MM.1S (cell line): ENCODE measurements around the gene LTBP1.

Source experiments
- DNase-seq: peaks from one replicate; pipeline ENCODE4 v3.0.0-alpha.2; 2015
- H2AFZ ChIP-seq: fragments of 300-600 bp; sonication (generic); 2 replicates; pipeline ENCODE4 v1.6.0; 2016; ENCODE audit warnings: antibody characterized with exemption, low read length
- H3F3A ChIP-seq: fragments of 300-600 bp; sonication (generic); 2 replicates; pipeline ENCODE4 v1.6.1; 2016; ENCODE audit warnings: mild to moderate bottlenecking, antibody characterized with exemption, low read length, moderate library complexity, mixed read lengths; ENCODE audit not compliant: insufficient read depth
- H3K27ac ChIP-seq: fragments of 300-600 bp; sonication (generic); 2 replicates; pipeline ENCODE4 v1.5.1; 2016; ENCODE audit warnings: mild to moderate bottlenecking, low read length
- H3K27me3 ChIP-seq: fragments of 300-600 bp; sonication (generic); replicated peaks from 2 replicates; pipeline ENCODE4 v1.6.0; 2016; ENCODE audit warnings: low read length; ENCODE audit not compliant: insufficient read depth
- H3K36me3 ChIP-seq: fragments of 300-600 bp; sonication (generic); replicated peaks from 2 replicates; pipeline ENCODE4 v1.6.1; 2016; ENCODE audit warnings: mild to moderate bottlenecking, low read length, mixed read lengths; ENCODE audit not compliant: insufficient read depth
- H3K4me1 ChIP-seq: fragments of 300-600 bp; sonication (generic); 2 replicates; pipeline ENCODE4 v1.6.1; 2016; ENCODE audit warnings: low read length, mixed read lengths
- H3K4me2 ChIP-seq: fragments of 300-600 bp; sonication (generic); 2 replicates; pipeline ENCODE4 v1.6.0; 2016; ENCODE audit warnings: low read depth, low read length
- H3K4me3 ChIP-seq: fragments of 300-600 bp; sonication (generic); 2 replicates; pipeline ENCODE4 v1.5.1; 2016; ENCODE audit warnings: low read length, mixed read lengths
- H3K79me2 ChIP-seq: fragments of 300-600 bp; sonication (generic); 2 replicates; pipeline ENCODE4 v1.6.1; 2016; ENCODE audit warnings: mixed run types, low read length, mixed read lengths
- H3K9ac ChIP-seq: fragments of 300-600 bp; sonication (generic); 2 replicates; pipeline ENCODE4 v1.6.1; 2016; ENCODE audit warnings: low read length, mixed read lengths
- H3K9me2 ChIP-seq: fragments of 300-600 bp; sonication (generic); replicated peaks from 2 replicates; pipeline ENCODE4 v1.6.1; 2016; ENCODE audit warnings: mild to moderate bottlenecking, low read length, mixed read lengths; ENCODE audit not compliant: insufficient read depth
- H3K9me3 ChIP-seq: fragments of 300-600 bp; sonication (generic); replicated peaks from 2 replicates; pipeline ENCODE4 v1.6.1; 2016; ENCODE audit warnings: mild to moderate bottlenecking, low read length, mixed read lengths; ENCODE audit not compliant: insufficient read depth
- H4K20me1 ChIP-seq: fragments of 300-600 bp; sonication (generic); 2 replicates; pipeline ENCODE4 v1.6.1; 2016; ENCODE audit warnings: mild to moderate bottlenecking, low read length, moderate library complexity, mixed read lengths; ENCODE audit not compliant: insufficient read depth
- CTCF ChIP-seq: fragments of 300-600 bp; sonication (generic); IDR thresholded peaks from 2 replicates; pipeline ENCODE4 v1.5.1; 2016; ENCODE audit warnings: antibody characterized with exemption, low read length, mixed read lengths
- EZH2 ChIP-seq: fragments of 300-600 bp; sonication (generic); optimal IDR thresholded peaks from 2 replicates; pipeline ENCODE3; 2017; ENCODE audit warnings: low read depth, mild to moderate bottlenecking, antibody characterized with exemption, low read length, mixed read lengths
- EZH2phosphoT487 ChIP-seq: fragments of 300-600 bp; sonication (generic); IDR thresholded peaks from 2 replicates; pipeline ENCODE4 v1.6.1; 2018; ENCODE audit warnings: antibody characterized with exemption, low read length

The LTBP1 gene

GRCh38 chr2:32933756-32934095 lies 13.0 kb upstream of the LTBP1 start:
- Histone ChIP-seq H3K4me2 (no peak overlapping the region), H2AFZ (no peak overlapping the region), H3F3A (no peaks in the 10 kb centered on the region; the same call in 1 of the 2 replicates), H3K27ac (no peak overlapping the region), H3K79me2 (no peaks in the 10 kb centered on the region), H4K20me1 (no peaks in the 10 kb centered on the region), H3K9me3 (no peaks in the 10 kb centered on the region), H3K9ac (no peak overlapping the region), H3K36me3 (no peaks in the 10 kb centered on the region), H3K4me1 (0 out of 2 replicates have a peak, but pooled peaks cover 7% of the 10 kb centered on the region), H3K9me2 (no peaks in the 10 kb centered on the region), H3K27me3 (peaks cover 18% of the 10 kb centered on the region), H3K4me3 (no peak overlapping the region)
- no peak for DNase-seq
- TF ChIP-seq EZH2: no peak

GRCh38 chr2:32937602-32938448 lies 8.9 kb upstream of the LTBP1 start:
- H3K4me2 ChIP-seq: no peak overlapping the region
- H2AFZ ChIP-seq: no peak overlapping the region
- no peak for TF ChIP-seq EZH2
- TF ChIP-seq EZH2phosphoT487: no peak
- TF ChIP-seq CTCF: no peak
- no peaks in the 10 kb centered on the region for H3K9me2 ChIP-seq
- no peaks in the 10 kb centered on the region for H3K36me3 ChIP-seq
- no peaks in the 10 kb centered on the region for H3K9me3 ChIP-seq
- H3K27me3 ChIP-seq: no peaks in the 10 kb centered on the region; the same call in 1 of the 2 replicates
- no peaks in the 10 kb centered on the region for H4K20me1 ChIP-seq
- H3K27ac ChIP-seq: no peak overlapping the region
- no peaks in the 10 kb centered on the region for H3F3A ChIP-seq
- DNase-seq: no peak
- peaks cover 13% of the 10 kb centered on the region for H3K4me1 ChIP-seq
- H3K79me2 ChIP-seq: no peaks in the 10 kb centered on the region
- no peak overlapping the region for H3K4me3 ChIP-seq
- no peak overlapping the region for H3K9ac ChIP-seq

GRCh38 chr2:32938934-32939333 lies 7.8 kb upstream of the LTBP1 start:
- Histone ChIP-seq H2AFZ (no peak overlapping the region), H3K4me1 (peaks cover 13% of the 10 kb centered on the region)
- TF ChIP-seq CTCF (no peak), EZH2 (no peak), EZH2phosphoT487 (no peak)

More at GRCh38 chr2:32938934-32939333, 7.8 kb upstream of the LTBP1 start:
- H3K27ac ChIP-seq: no peak overlapping the region
- no peak overlapping the region for H3K4me2 ChIP-seq
- H3K4me3 ChIP-seq: no peak overlapping the region
- H4K20me1 ChIP-seq: no peaks in the 10 kb centered on the region
- H3K27me3 ChIP-seq: no peaks in the 10 kb centered on the region
- H3K79me2 ChIP-seq: no peaks in the 10 kb centered on the region
- H3K9ac ChIP-seq: no peak overlapping the region
- H3K9me2 ChIP-seq: no peaks in the 10 kb centered on the region
- H3K9me3 ChIP-seq: no peaks in the 10 kb centered on the region
- no peak for DNase-seq
- H3K36me3 ChIP-seq: no peaks in the 10 kb centered on the region
- H3F3A ChIP-seq: no peaks in the 10 kb centered on the region
